ENCODE data around the gene KRT84. TPM values are rescaled to one million over a fixed set of nuclear protein-coding genes. Genes with fewer than 3 reads are reported as not detected.
"Not testable (repeated sequence)": the region's sequence is repeated elsewhere in the genome, so short reads cannot be mapped to it uniquely, and the experiment has no call there.

Gene KRT84
- polyA plus RNA-seq, 1 donor from 2014 or later, result not detected

- Histone ChIP-seq H3K9ac (ENCODE audit: low read length) (no peak overlapping the region), H3K27ac (ENCODE audit: low read length) (no peak overlapping the region), H3K9me3 (ENCODE audit: low read length) (no peaks in the 10 kb centered on the region), H4K20me1 (ENCODE audit: insufficient read depth) (no peaks in the 10 kb centered on the region), H3K9me2 (ENCODE audit: insufficient read depth, low read length) (no peaks in the 10 kb centered on the region), H2AFZ (ENCODE audit: low read depth, low read length) (no peak overlapping the region), H3K27me3 (ENCODE audit: insufficient read depth, low read depth, low read length) (no peaks in the 10 kb centered on the region), H3K36me3 (ENCODE audit: insufficient read depth, low read length) (no peaks in the 10 kb centered on the region), H3K4me3 (ENCODE audit: low read length) (no peak overlapping the region), H3F3A (ENCODE audit: insufficient read depth, low read length, poor library complexity, severe bottlenecking) (no peaks in the 10 kb centered on the region), H3K79me2 (replicated peaks; ENCODE audit: insufficient read depth, low read length) (no peaks in the 10 kb centered on the region), H3K4me2 (ENCODE audit: low read length) (no peak overlapping the region)
- no peak for TF ChIP-seq TAF1 (IDR thresholded peaks at IDR 0.05; ENCODE audit: low read depth)
- TF ChIP-seq POLR2AphosphoS5 (IDR thresholded peaks at IDR 0.05), result no peak
- no peak for TF ChIP-seq RAD21 (conservative IDR thresholded peaks at IDR 0.05)
- TF ChIP-seq SMC3 (conservative IDR thresholded peaks at IDR 0.05; ENCODE audit: poor library complexity), result no peak
- TF ChIP-seq REST (IDR thresholded peaks at IDR 0.05; ENCODE audit: borderline replicate concordance), result no peak
- TF ChIP-seq MXI1 (conservative IDR thresholded peaks at IDR 0.05; ENCODE audit: poor library complexity, severe bottlenecking), result no peak
- TF ChIP-seq EP300 (conservative IDR thresholded peaks at IDR 0.05; ENCODE audit: poor library complexity, severe bottlenecking), result no peak
- no peak for TF ChIP-seq CTCF (IDR thresholded peaks at IDR 0.05; ENCODE audit: poor library complexity, severe bottlenecking)
- TF ChIP-seq EZH2 (IDR thresholded peaks at IDR 0.05; ENCODE audit: borderline replicate concordance, insufficient read depth, low read length, poor library complexity, severe bottlenecking), result no peak
These were observed 38.9 kb downstream of the KRT84 start for GRCh38 chr12:52346593-52346992.

- not testable (repeated sequence) for H4K20me1 ChIP-seq (ENCODE audit: insufficient read depth); H3K36me3 ChIP-seq (ENCODE audit: insufficient read depth, low read length); H3K4me3 ChIP-seq (ENCODE audit: low read length); H3K9me2 ChIP-seq (ENCODE audit: insufficient read depth, low read length); H2AFZ ChIP-seq (ENCODE audit: low read depth, low read length); H3K27me3 ChIP-seq (ENCODE audit: insufficient read depth, low read depth, low read length); H3K9me3 ChIP-seq (ENCODE audit: low read length); H3K9ac ChIP-seq (ENCODE audit: low read length); H3F3A ChIP-seq (ENCODE audit: insufficient read depth, low read length, poor library complexity, severe bottlenecking); H3K4me2 ChIP-seq (ENCODE audit: low read length); H3K27ac ChIP-seq (ENCODE audit: low read length); H3K79me2 ChIP-seq (replicated peaks; ENCODE audit: insufficient read depth, low read length)
These were observed 40.4 kb downstream of the KRT84 start for GRCh38 chr12:52345041-52345440.

GRCh38 chr12:52344111-52344510, 41.3 kb downstream of the KRT84 start:
- H3K27me3 ChIP-seq (ENCODE audit: insufficient read depth, low read depth, low read length), result no peaks in the 10 kb centered on the region
- H3K27ac ChIP-seq (ENCODE audit: low read length), result no peak overlapping the region
- no peak overlapping the region for H2AFZ ChIP-seq (ENCODE audit: low read depth, low read length)
- H3K9ac ChIP-seq (ENCODE audit: low read length), result no peak overlapping the region
- H3K4me2 ChIP-seq (ENCODE audit: low read length), result no peak overlapping the region
- no peak overlapping the region for H3K4me3 ChIP-seq (ENCODE audit: low read length)
- H3K9me2 ChIP-seq (ENCODE audit: insufficient read depth, low read length), result no peaks in the 10 kb centered on the region
- TF ChIP-seq TAF1 (IDR thresholded peaks at IDR 0.05; ENCODE audit: low read depth) (no peak), EP300 (conservative IDR thresholded peaks at IDR 0.05; ENCODE audit: poor library complexity, severe bottlenecking) (no peak), REST (IDR thresholded peaks at IDR 0.05; ENCODE audit: borderline replicate concordance) (no peak), MXI1 (conservative IDR thresholded peaks at IDR 0.05; ENCODE audit: poor library complexity, severe bottlenecking) (no peak), POLR2AphosphoS5 (IDR thresholded peaks at IDR 0.05) (no peak), EZH2 (IDR thresholded peaks at IDR 0.05; ENCODE audit: borderline replicate concordance, insufficient read depth, low read length, poor library complexity, severe bottlenecking) (no peak), SMC3 (conservative IDR thresholded peaks at IDR 0.05; ENCODE audit: poor library complexity) (no peak), CTCF (IDR thresholded peaks at IDR 0.05; ENCODE audit: poor library complexity, severe bottlenecking) (no peak), RAD21 (conservative IDR thresholded peaks at IDR 0.05) (no peak)
- no peaks in the 10 kb centered on the region for H3K36me3 ChIP-seq (ENCODE audit: insufficient read depth, low read length)
- H3F3A ChIP-seq (ENCODE audit: insufficient read depth, low read length, poor library complexity, severe bottlenecking), result no peaks in the 10 kb centered on the region
- no peaks in the 10 kb centered on the region for H3K9me3 ChIP-seq (ENCODE audit: low read length)
- no peaks in the 10 kb centered on the region for H3K79me2 ChIP-seq (replicated peaks; ENCODE audit: insufficient read depth, low read length)
- H4K20me1 ChIP-seq (ENCODE audit: insufficient read depth), result no peaks in the 10 kb centered on the region
